Lung (tissue), 16 donors: ENCODE results near the gene GNS. TPM values are rescaled to one million over a fixed set of nuclear protein-coding genes. Genes with fewer than 3 reads are reported as not detected.
A peak's percentile ranks its signal among the peaks of the same experiment; 100 is the strongest.

ENCODE experiments used
- ATAC-seq: fragments of 200-7000 bp; cut with Tn5 transposase; one replicate; pipeline ENCODE4 v1.9.1; 2020; ENCODE audit warnings: moderate number of reproducible peaks; ENCODE audit not compliant: insufficient read depth, low FRiP score
- DNase-seq, 3 donors: peaks; one replicate each; pipeline ENCODE4 v3.0.0-alpha.2; 2013 to 2017
- H3K27ac ChIP-seq, 2 donors: one replicate each; pipeline ENCODE4 v1.5.1; 2013; ENCODE audit warnings: mild to moderate bottlenecking in 2 of 2, moderate library complexity in 2 of 2, control low read depth in 1 of 2, inconsistent platforms in 1 of 2, low read depth in 1 of 2, low read length in 1 of 2
- H3K27me3 ChIP-seq, 3 donors: one replicate each; pipeline ENCODE4 v1.5.1; 2013; ENCODE audit warnings: low read length in 2 of 3; ENCODE audit not compliant: control insufficient read depth in 3 of 3, insufficient read depth in 3 of 3
- H3K36me3 ChIP-seq, 4 donors: one replicate each; pipeline ENCODE4 v1.5.1; 2013; ENCODE audit warnings: low read length in 4 of 4, mild to moderate bottlenecking in 1 of 4, moderate library complexity in 1 of 4; ENCODE audit not compliant: control insufficient read depth in 4 of 4, insufficient read depth in 4 of 4
- H3K4me1 ChIP-seq, 5 donors: one replicate each; pipeline ENCODE4 v1.5.1; 2013; ENCODE audit warnings: low read length in 5 of 5, mild to moderate bottlenecking in 2 of 5, moderate library complexity in 1 of 5; ENCODE audit not compliant: control insufficient read depth in 5 of 5, insufficient read depth in 5 of 5
- H3K4me3 ChIP-seq: one replicate; pipeline ENCODE4 v1.5.1; 2013; ENCODE audit warnings: mild to moderate bottlenecking, control low read depth, moderate library complexity
- H3K9ac ChIP-seq, 2 donors: one replicate each; pipeline ENCODE4 v1.5.1; 2013; ENCODE audit warnings: low read length in 2 of 2, control low read depth in 1 of 2; ENCODE audit not compliant: insufficient read depth in 1 of 2
- H3K9me3 ChIP-seq, 4 donors: one replicate each; pipeline ENCODE4 v1.5.1; 2013; ENCODE audit warnings: low read length in 3 of 4, mild to moderate bottlenecking in 1 of 4, moderate library complexity in 1 of 4; ENCODE audit not compliant: control insufficient read depth in 4 of 4, insufficient read depth in 3 of 4
- WGBS, 2 donors: extraction: QIAGEN DNeasy Blood & Tissue Kit; methylation state at CpG; one replicate each; pipeline ENCODE4 v1.1.7; 2013; 5-methylcytosine and 5-hydroxymethylcytosine counted together
- long read RNA-seq, 5 donors: transcript quantifications; one replicate each; lab custom pipeline, GENCODE V29; 2026
- polyA plus RNA-seq, 2 donors: library from polyadenylated mRNA; stranded (reverse); fragments of 200-250 nt; gene quantifications; one replicate each; pipeline ENCODE4 v1.2.1, GENCODE V29; 2013
- total RNA-seq, 2 donors: library from RNA; depleted of rRNA in 1 of 2; stranded (reverse); fragments of >200 nt in 1 of 2; gene quantifications; one replicate each; pipeline ENCODE4 v1.2.1, GENCODE V29; 2014 to 2021
- TF ChIP-seq, protein P1 (sequence below): IDR thresholded peaks from 2 replicates; pipeline ENCODE4 v1.5.1; 2012; ENCODE audit warnings: mild to moderate bottlenecking; ENCODE audit errors: control extremely low read depth, extremely low read depth
- donor health status: control.
- donor health status: control.
- donor health status: Bipolar disorder and iron deficiency.
- donor health status: healthy.
- donor health status: DM: yes; HTN: yes; CAD: no.

GNS gene
- total RNA-seq (100 to 1,000 TPM; 149 TPM), polyA plus RNA-seq (100 to 1,000 TPM in 1 of 2 donors, 10 to 100 TPM in 1; 27.6 to 128 TPM)
- long read RNA-seq, donor 1, full-length matches to known transcripts, result 19 of 34 reads
- long read RNA-seq, donor 1, partial matches to known transcripts, result 15 of 34 reads
- long read RNA-seq, donor 1, other reads (novel, unspliced or antisense), result 0 of 34 reads
- long read RNA-seq, donor 2, partial matches to known transcripts, result 6 of 7 reads
- long read RNA-seq, donor 2, other reads (novel, unspliced or antisense), result 0 of 7 reads
- long read RNA-seq, donor 3, full-length matches to known transcripts, result 13 of 22 reads
- long read RNA-seq, donor 3, partial matches to known transcripts, result 9 of 22 reads
- long read RNA-seq, donor 3, other reads (novel, unspliced or antisense), result 0 of 22 reads
- long read RNA-seq, donor 4, full-length matches to known transcripts, result 1 of 16 reads
- long read RNA-seq, donor 4, partial matches to known transcripts, result 15 of 16 reads
- long read RNA-seq, donor 4, other reads (novel, unspliced or antisense), result 0 of 16 reads
- long read RNA-seq, donor 5, full-length matches to known transcripts, result 14 of 39 reads
- long read RNA-seq, donor 5, partial matches to known transcripts, result 25 of 39 reads
- long read RNA-seq, donor 5, other reads (novel, unspliced or antisense), result 0 of 39 reads

DNA sequence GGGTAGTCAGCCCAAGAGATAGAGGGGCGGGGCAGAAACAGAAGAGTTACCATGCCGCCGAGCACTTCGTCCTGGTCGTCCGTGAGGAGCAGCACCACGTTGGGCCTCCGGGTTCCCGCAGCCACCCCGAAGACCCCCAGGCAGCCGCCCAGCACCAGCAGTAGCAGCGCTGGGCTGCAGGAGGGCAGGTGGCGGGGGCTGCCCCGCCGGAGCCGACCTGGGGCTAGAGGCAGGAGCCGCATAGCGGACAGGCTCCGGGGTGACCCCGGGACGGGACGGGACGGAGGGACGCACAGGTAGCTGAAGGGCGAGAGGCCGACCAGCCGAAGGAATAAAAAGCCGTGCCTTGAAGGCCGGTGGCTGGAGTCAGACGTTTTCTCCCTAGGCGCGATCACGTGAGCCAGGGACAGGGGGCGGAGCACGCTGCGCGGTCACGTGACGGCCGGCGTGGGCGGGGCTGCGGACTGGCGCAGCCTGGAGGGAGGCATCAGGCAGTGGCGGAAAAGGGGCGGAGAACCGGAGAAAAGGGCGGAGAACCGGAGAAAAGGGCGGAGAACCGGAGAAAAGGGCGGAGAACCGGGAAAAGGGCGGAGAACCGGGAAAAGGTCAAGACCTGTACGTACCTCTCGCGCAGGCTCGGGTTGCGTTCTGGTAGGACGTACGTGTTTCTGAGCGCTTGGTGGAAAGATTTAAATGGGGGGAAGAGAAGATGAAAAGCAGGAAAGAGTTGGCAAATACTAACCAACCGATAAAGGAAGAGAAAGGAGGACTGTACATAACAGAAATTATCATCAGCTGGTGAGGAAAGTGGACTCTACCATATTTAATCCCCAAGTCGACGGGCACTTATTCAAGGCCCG is at the start of gene GNS:
Gene GNS, minus strand, starts transcription at position 372 of the 860 bp plus-strand sequence. Its CDS starts 130 bp downstream, at position 242.
- TF ChIP-seq, protein P1, sequence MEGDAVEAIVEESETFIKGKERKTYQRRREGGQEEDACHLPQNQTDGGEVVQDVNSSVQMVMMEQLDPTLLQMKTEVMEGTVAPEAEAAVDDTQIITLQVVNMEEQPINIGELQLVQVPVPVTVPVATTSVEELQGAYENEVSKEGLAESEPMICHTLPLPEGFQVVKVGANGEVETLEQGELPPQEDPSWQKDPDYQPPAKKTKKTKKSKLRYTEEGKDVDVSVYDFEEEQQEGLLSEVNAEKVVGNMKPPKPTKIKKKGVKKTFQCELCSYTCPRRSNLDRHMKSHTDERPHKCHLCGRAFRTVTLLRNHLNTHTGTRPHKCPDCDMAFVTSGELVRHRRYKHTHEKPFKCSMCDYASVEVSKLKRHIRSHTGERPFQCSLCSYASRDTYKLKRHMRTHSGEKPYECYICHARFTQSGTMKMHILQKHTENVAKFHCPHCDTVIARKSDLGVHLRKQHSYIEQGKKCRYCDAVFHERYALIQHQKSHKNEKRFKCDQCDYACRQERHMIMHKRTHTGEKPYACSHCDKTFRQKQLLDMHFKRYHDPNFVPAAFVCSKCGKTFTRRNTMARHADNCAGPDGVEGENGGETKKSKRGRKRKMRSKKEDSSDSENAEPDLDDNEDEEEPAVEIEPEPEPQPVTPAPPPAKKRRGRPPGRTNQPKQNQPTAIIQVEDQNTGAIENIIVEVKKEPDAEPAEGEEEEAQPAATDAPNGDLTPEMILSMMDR, result no peak
- no peaks in the 10 kb centered on the region for H3K27me3 ChIP-seq
- peak; percentile 95 to 97 (median 95) for DNase-seq
- WGBS, 2 donors, result 0 to 1% methylated on average over 67 of the region's 67 CpGs
- peak within 1 kb of the TSS; percentile 81 to 94 for H3K27ac ChIP-seq
- peak; percentile 94 for ATAC-seq
- no peaks in the 10 kb centered on the region for H3K9me3 ChIP-seq
- peaks cover 0 to 9% (median 4%) of the 10 kb centered on the region in 5 donors for H3K4me1 ChIP-seq
- H3K4me3 ChIP-seq, result peak within 1 kb of the TSS; percentile 100
- H3K9ac ChIP-seq, result peak within 1 kb of the TSS; percentile 48 to 97
- peaks cover 0 to 4% (median 2%) of the 10 kb centered on the region in 4 donors for H3K36me3 ChIP-seq

DNA sequence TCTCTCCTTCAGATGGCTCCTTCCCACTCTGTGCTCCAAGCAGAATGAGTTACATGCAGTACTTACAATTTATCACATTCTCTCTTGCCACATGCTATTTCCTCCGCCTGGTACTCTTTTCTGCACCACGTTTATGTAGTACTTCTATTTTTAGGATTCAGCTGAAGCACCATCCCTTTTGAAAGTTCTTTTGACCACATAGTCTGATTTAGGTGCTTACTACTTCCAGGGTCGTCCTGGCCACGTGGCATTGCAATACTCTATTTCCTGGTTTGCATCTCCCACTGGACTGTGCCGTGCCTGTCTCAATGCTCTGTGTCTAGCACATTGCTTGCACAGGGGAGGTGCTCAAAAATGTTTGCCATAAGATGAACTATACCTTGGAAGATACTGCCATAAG is 48.9 kb upstream of the GNS start:
- H3K27ac ChIP-seq, result no peak overlapping the region
- H3K27me3 ChIP-seq, result no peaks in the 10 kb centered on the region
- DNase-seq (no peak), ATAC-seq (no peak)
- TF ChIP-seq, protein P1, result no peak
- H3K4me1 ChIP-seq, result no peaks in the 10 kb centered on the region
- H3K9ac ChIP-seq, result no peak overlapping the region
- no peak overlapping the region for H3K4me3 ChIP-seq
- no peaks in the 10 kb centered on the region for H3K9me3 ChIP-seq
- H3K36me3 ChIP-seq, result no peaks in the 10 kb centered on the region
- WGBS, 2 donors, result 30 to 37% methylated on average over 5 of the region's 5 CpGs

DNA sequence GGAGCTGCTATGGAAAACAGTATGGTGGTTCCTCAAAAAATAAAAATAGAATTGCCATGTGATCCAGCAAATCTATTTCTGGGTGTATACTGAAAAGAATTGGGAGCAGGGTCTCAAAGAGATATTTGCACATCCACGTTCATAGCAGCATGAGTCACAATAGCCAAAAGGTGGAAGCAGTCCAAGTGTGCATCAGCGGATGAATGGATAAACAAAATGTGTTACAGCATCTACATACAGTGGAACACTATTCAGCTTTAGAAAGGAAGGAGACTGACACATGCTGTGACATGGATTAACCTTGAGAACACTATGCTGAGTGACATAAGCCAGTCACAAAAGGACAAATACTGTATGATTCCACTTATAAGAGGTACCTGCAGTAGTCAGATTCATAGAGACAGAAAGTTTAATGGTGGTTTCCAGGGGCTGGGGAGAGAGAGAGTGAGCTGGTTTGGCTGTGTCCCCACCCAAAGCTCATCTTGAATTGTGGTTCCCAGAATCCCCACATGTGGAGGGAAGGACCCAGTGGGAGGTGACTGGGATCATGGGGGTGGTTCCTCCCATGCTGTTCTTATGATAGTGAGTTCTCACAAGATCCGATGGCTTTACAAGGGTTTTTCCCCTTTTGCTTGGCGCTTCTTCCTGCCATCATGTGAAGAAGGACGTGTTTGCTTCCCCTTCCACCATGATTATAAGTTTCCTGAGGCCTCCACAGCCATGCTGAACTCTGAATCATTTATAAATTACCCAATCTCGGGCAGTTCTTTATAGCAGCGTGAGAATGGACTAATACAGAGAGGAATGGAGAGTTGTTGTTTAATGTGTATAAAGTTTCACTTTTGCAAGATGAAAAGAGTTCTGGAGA is 47.6 kb upstream of the GNS start:
- no peak overlapping the region for H3K9ac ChIP-seq
- no peak overlapping the region for H3K27ac ChIP-seq
- peak in 1 of 3 donors; percentile 15 for DNase-seq
- no peak overlapping the region for H3K4me3 ChIP-seq
- no peak for ATAC-seq
- TF ChIP-seq, protein P1, result no peak
- H3K36me3 ChIP-seq, result no peaks in the 10 kb centered on the region
- H3K4me1 ChIP-seq, result no peaks in the 10 kb centered on the region
- no peaks in the 10 kb centered on the region for H3K27me3 ChIP-seq
- H3K9me3 ChIP-seq, result no peaks in the 10 kb centered on the region
- 69 to 75% methylated on average over 7 of the region's 7 CpGs for WGBS, 2 donors
